Measurements from ENCODE around the gene GPC3.

The GPC3 gene

DNA sequence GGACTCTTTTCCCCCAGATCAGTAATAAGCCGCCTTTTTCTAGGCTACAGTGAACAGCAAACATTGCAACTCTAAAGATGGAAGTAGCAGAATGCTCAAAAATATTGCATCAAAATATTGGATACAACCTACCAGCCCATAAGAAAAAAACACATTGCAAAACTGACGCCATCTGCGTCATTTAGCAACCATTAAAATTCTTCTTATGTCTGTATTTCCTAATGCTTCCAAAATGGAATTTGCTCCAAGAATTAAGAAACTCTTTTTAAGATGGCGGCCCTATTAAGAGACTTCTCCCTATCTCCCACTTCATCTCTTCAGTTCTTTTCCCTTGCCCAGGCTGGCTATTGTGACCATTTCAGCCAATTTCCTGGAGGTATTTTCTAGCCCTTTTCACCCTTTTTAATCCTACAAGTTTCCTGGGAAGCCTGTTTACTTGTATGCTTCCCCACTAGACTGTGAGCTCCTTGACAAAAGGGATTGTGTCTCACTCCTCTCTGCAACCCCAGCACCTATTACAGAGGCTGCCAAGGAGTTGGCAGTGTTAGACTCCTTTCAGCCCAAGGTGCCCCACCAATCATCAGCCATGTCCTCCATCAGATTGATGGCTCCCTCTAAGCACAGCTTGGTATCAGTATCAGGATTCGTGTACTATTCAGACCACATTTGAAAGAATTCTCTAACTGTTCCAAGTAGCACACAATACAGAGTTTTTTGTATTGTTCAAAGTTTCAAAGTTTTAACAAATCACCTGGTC is 4.4 kb downstream of the GPC3 start:
- H3K27me3 ChIP-seq (replicated peaks; ENCODE audit: control insufficient read depth, insufficient read depth, low read length) = no peaks in the 10 kb centered on the region
- TF ChIP-seq, protein P1, sequence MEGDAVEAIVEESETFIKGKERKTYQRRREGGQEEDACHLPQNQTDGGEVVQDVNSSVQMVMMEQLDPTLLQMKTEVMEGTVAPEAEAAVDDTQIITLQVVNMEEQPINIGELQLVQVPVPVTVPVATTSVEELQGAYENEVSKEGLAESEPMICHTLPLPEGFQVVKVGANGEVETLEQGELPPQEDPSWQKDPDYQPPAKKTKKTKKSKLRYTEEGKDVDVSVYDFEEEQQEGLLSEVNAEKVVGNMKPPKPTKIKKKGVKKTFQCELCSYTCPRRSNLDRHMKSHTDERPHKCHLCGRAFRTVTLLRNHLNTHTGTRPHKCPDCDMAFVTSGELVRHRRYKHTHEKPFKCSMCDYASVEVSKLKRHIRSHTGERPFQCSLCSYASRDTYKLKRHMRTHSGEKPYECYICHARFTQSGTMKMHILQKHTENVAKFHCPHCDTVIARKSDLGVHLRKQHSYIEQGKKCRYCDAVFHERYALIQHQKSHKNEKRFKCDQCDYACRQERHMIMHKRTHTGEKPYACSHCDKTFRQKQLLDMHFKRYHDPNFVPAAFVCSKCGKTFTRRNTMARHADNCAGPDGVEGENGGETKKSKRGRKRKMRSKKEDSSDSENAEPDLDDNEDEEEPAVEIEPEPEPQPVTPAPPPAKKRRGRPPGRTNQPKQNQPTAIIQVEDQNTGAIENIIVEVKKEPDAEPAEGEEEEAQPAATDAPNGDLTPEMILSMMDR (IDR thresholded peaks at IDR 0.05; ENCODE audit: insufficient read depth, low read length, poor library complexity, severe bottlenecking) = no peak
- H3K4me3 ChIP-seq (replicated peaks; ENCODE audit: low read depth, low read length) = no peak overlapping the region
- no peaks in the 10 kb centered on the region for H3K36me3 ChIP-seq (ENCODE audit: control insufficient read depth, insufficient read depth, low read length)
- DNase-seq (ENCODE audit: extremely low read depth, insufficient read length) = no peak

DNA sequence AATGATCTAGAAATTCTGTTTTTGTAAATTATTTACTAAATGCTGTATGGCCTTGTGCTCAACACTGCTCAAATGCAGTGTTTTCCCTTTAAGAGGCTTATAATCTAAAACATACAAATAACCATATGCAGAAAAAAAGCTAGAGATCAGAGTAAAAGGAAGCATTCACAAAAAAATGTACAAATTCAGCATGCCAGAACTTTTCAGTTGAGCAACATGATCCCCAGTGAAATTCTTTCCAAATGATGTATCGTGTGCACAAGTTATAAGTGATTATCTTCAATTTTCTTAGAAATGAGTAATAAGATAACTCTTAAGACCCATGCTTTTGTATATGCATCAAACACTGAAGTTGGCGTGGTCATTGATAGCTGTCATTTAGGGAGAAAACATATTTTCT is 5.0 kb downstream of the GPC3 start:
- no peak for DNase-seq (ENCODE audit: extremely low read depth, insufficient read length)
- TF ChIP-seq, protein P1 (IDR thresholded peaks at IDR 0.05; ENCODE audit: insufficient read depth, low read length, poor library complexity, severe bottlenecking) = no peak
- no peaks in the 10 kb centered on the region for H3K27me3 ChIP-seq (replicated peaks; ENCODE audit: control insufficient read depth, insufficient read depth, low read length)
- no peak overlapping the region for H3K4me3 ChIP-seq (replicated peaks; ENCODE audit: low read depth, low read length)
- H3K36me3 ChIP-seq (ENCODE audit: control insufficient read depth, insufficient read depth, low read length) = no peaks in the 10 kb centered on the region

DNA sequence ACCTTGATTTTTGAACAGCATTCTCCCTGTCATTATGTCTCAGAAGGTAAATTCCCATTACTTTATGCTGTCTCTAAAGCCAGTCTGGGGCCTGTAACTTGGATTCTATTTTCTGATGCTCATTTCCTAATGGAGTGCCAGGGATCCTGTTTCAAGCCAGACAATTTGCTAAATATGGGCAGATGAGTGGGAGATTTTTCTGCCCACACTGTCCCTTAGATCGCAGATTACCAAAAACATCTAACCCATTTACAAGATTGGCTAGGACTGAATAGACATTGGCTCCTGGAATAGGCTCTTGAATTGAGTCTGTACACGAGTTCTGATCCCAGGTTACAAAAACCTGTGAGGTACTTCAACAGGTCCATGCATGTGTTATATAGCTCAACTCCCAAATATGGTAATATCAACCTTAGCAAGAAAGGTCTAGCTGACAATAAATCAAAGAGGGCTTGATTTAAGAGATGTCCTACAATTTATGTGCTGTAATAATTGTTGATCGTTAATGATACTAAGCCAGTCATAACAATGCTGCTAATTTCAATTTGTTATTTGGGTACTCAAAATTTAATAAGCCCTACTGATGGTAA is 5.7 kb downstream of the GPC3 start:
- no peak overlapping the region for H3K4me3 ChIP-seq (replicated peaks; ENCODE audit: low read depth, low read length)
- DNase-seq (ENCODE audit: extremely low read depth, insufficient read length) = no peak

DNA sequence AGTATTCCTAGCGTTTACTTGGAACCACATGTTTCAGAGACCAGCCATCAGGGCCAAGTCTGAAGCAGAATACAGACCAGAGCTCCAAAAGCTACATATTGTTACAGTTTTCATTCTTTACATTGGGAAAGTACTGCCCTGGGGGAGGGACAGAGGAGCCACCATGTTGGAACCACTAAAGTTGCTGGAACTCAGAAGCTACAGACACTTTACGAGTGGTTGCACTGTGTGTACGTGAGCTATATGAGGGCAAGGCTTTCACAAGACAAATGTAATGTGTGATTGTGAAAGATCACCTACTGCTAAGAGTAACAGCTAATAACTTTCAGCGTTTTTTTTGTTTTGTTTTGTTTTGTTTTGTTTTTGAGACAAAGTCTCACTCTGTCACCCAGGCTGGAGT is 11.7 kb downstream of the GPC3 start:
- Histone ChIP-seq H3K36me3 (ENCODE audit: control insufficient read depth, insufficient read depth, low read length) (no peaks in the 10 kb centered on the region), H3K27me3 (replicated peaks; ENCODE audit: control insufficient read depth, insufficient read depth, low read length) (no peaks in the 10 kb centered on the region; the same call in 1 of the 2 replicates), H3K4me3 (replicated peaks; ENCODE audit: low read depth, low read length) (no peak overlapping the region)
- DNase-seq (ENCODE audit: extremely low read depth, insufficient read length) = no peak
- TF ChIP-seq, protein P1 (IDR thresholded peaks at IDR 0.05; ENCODE audit: insufficient read depth, low read length, poor library complexity, severe bottlenecking) = no peak

More for the DNA sequence above, 5.7 kb downstream of the GPC3 start:
- Histone ChIP-seq H3K27me3 (replicated peaks; ENCODE audit: control insufficient read depth, insufficient read depth, low read length) (no peaks in the 10 kb centered on the region), H3K36me3 (ENCODE audit: control insufficient read depth, insufficient read depth, low read length) (no peaks in the 10 kb centered on the region)
- TF ChIP-seq, protein P1 (IDR thresholded peaks at IDR 0.05; ENCODE audit: insufficient read depth, low read length, poor library complexity, severe bottlenecking) = no peak

DNA sequence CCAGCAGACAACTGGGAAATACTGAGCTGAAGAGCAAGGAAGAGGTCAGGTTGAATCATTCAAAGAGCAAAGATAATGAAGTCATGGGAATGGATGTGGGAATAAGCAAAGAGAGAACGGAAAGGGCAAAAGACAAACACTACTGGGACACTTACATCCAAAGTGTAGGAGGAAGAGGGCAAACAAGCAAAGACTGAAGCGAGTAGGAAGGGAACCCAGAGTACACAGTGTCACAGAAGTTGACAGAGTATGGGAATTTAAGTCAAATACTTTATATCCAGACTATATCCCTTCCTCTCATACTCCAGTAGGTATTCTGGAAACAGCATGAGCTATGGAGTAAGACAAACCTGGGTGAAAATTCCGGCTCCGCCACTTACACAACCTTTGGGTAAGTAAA is 12.5 kb downstream of the GPC3 start:
- no peaks in the 10 kb centered on the region for H3K36me3 ChIP-seq (ENCODE audit: control insufficient read depth, insufficient read depth, low read length)
- no peak overlapping the region for H3K4me3 ChIP-seq (replicated peaks; ENCODE audit: low read depth, low read length)
- TF ChIP-seq, protein P1 (IDR thresholded peaks at IDR 0.05; ENCODE audit: insufficient read depth, low read length, poor library complexity, severe bottlenecking) = no peak
- DNase-seq (ENCODE audit: extremely low read depth, insufficient read length) = no peak
- no peaks in the 10 kb centered on the region; the same call in 1 of the 2 replicates for H3K27me3 ChIP-seq (replicated peaks; ENCODE audit: control insufficient read depth, insufficient read depth, low read length)
